Measurements from ENCODE around the gene UBA1. TPM values are rescaled to one million over a fixed set of nuclear protein-coding genes. Genes with fewer than 3 reads are reported as not detected.

The UBA1 gene
- total RNA-seq, 1 experiment from 2014 or later: 234 TPM

DNA sequence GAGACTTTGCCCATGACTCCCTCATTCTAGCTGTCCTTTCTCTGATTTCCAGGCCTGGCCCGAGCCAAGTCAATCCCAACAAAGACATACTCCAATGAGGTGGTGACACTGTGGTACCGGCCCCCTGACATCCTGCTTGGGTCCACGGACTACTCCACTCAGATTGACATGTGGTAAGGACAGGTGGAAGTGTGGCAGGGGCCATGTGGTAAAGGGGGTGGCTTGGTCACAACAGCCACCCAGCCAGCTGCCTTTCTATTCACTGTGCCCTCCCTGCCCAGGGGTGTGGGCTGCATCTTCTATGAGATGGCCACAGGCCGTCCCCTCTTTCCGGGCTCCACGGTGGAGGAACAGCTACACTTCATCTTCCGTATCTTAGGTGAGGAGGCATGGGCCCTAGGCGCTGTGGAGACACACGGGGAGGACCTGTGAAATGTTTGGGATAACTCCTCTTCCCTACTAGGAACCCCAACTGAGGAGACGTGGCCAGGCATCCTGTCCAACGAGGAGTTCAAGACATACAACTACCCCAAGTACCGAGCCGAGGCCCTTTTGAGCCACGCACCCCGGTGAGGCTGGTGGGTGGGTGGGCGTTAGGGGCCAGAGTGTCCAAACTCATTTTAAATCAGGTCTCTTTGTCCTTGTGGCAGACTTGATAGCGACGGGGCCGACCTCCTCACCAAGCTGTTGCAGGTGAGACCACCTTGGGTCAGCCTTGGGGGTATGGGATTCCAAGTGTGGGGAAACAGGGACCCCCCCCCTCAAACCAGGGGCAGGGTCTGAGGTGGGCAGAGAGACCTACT, 33.1 kb downstream of the UBA1 start:
- no TSS peak for BruUV-seq (replicated peaks)
- Mint-ChIP-seq H3K27me3 (ENCODE audit: unreplicated experiment) (no peaks in the 10 kb centered on the region), H3K4me1 (ENCODE audit: low read depth, unreplicated experiment) (peaks cover 15% of the 10 kb centered on the region), H3K36me3 (ENCODE audit: insufficient read depth, unreplicated experiment) (peaks cover 55% of the 10 kb centered on the region), H3K9me3 (ENCODE audit: low read depth, unreplicated experiment) (peaks cover 4% of the 10 kb centered on the region), H3K4me3 (ENCODE audit: low read depth, unreplicated experiment) (no peak overlapping the region), H3K27ac (ENCODE audit: unreplicated experiment) (no peak overlapping the region)
- CTCF ChIA-PET: no interaction called here
- TF ChIP-seq, protein P1, sequence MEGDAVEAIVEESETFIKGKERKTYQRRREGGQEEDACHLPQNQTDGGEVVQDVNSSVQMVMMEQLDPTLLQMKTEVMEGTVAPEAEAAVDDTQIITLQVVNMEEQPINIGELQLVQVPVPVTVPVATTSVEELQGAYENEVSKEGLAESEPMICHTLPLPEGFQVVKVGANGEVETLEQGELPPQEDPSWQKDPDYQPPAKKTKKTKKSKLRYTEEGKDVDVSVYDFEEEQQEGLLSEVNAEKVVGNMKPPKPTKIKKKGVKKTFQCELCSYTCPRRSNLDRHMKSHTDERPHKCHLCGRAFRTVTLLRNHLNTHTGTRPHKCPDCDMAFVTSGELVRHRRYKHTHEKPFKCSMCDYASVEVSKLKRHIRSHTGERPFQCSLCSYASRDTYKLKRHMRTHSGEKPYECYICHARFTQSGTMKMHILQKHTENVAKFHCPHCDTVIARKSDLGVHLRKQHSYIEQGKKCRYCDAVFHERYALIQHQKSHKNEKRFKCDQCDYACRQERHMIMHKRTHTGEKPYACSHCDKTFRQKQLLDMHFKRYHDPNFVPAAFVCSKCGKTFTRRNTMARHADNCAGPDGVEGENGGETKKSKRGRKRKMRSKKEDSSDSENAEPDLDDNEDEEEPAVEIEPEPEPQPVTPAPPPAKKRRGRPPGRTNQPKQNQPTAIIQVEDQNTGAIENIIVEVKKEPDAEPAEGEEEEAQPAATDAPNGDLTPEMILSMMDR (IDR thresholded peaks at IDR 0.05; ENCODE audit: unreplicated experiment): no peak
- no peak for DNase-seq
- intact Hi-C loops (cut with micrococcal nuclease; ENCODE audit: unreplicated experiment): no loop called here

DNA sequence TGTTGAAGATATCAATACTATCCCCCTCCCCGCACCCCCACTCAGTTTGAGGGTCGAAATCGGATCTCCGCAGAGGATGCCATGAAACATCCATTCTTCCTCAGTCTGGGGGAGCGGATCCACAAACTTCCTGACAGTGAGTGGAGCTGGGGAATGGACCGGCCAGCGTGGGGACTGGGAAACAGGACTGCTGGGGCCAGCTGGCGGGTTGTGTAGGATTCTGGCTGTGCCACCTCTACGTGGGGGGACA, 33.6 kb downstream of the UBA1 start:
- intact Hi-C loops (cut with micrococcal nuclease; ENCODE audit: unreplicated experiment): no loop called here
- Mint-ChIP-seq H3K9me3 (ENCODE audit: low read depth, unreplicated experiment) (peaks cover 4% of the 10 kb centered on the region), H3K4me3 (ENCODE audit: low read depth, unreplicated experiment) (no peak overlapping the region), H3K4me1 (ENCODE audit: low read depth, unreplicated experiment) (peaks cover 10% of the 10 kb centered on the region), H3K27me3 (ENCODE audit: unreplicated experiment) (no peaks in the 10 kb centered on the region), H3K27ac (ENCODE audit: unreplicated experiment) (no peak overlapping the region), H3K36me3 (ENCODE audit: insufficient read depth, unreplicated experiment) (peaks cover 57% of the 10 kb centered on the region)
- TF ChIP-seq, protein P1 (IDR thresholded peaks at IDR 0.05; ENCODE audit: unreplicated experiment): no peak
- no TSS peak for BruUV-seq (replicated peaks)
- DNase-seq: no peak
- CTCF ChIA-PET: no interaction called here

DNA sequence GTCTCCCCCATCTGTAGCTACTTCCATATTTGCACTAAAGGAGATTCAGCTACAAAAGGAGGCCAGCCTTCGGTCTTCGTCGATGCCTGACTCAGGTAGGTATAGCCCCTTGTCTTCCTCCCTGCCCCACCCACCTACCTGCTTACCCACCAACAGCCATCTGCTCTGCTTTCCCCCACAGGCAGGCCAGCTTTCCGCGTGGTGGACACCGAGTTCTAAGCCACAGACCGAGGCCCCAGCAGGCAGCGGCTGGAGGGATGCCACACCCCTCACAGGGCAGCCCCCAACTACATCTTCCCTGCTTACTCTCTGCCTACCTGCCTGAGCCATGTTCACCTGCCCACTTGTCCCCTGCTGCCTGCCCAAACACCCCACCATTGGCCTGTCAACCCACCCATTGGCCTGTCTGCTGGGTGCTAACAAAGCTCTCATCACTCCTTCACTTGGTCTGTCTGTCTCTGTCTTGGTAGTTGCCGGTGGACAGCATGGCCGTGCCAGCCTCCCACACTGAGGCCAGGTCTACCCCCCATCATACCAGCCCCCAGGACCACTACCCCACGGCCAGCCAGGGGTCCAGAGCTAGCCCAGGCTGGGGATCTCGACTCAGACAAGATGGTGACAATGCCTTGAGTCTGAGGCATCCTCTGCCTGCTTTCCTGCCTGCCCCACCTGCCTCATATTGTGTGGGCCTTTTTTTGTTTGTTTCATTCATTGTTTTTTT, 35.1 kb downstream of the UBA1 start:
- Mint-ChIP-seq H3K27me3 (ENCODE audit: unreplicated experiment) (no peaks in the 10 kb centered on the region), H3K4me3 (ENCODE audit: low read depth, unreplicated experiment) (no peak overlapping the region), H3K36me3 (ENCODE audit: insufficient read depth, unreplicated experiment) (peaks cover 61% of the 10 kb centered on the region), H3K27ac (ENCODE audit: unreplicated experiment) (peak overlapping the region; percentile 30), H3K4me1 (ENCODE audit: low read depth, unreplicated experiment) (peaks cover 9% of the 10 kb centered on the region), H3K9me3 (ENCODE audit: low read depth, unreplicated experiment) (peaks cover 4% of the 10 kb centered on the region)
- DNase-seq: no peak
- intact Hi-C loops (cut with micrococcal nuclease; ENCODE audit: unreplicated experiment): no loop called here
- BruUV-seq (replicated peaks): no TSS peak
- CTCF ChIA-PET: no interaction called here
- TF ChIP-seq, protein P1 (IDR thresholded peaks at IDR 0.05; ENCODE audit: unreplicated experiment): no peak

DNA sequence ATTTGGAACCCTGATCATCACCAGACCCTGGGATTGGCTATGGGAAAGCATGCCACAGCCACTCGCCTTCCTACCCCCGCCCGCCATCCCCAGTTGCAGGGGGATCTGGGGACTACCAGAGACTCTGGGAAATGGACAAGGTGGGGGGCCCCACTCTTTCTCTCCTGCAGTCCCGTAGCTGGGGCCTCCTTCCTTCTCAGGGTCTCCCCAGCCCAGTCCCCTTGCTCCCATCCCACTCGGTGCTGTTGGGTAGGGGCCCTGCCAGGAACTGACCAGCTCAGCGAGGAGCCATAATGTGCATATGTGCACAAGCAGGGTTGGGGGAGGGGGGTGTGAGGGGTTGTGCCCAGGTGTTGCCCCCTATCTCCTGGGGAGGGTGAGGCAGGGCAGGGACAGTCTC, 35.8 kb downstream of the UBA1 start:
- Mint-ChIP-seq H3K9me3 (ENCODE audit: low read depth, unreplicated experiment) (peaks cover 4% of the 10 kb centered on the region), H3K27ac (ENCODE audit: unreplicated experiment) (peak overlapping the region; percentile 83), H3K36me3 (ENCODE audit: insufficient read depth, unreplicated experiment) (peaks cover 65% of the 10 kb centered on the region), H3K4me3 (ENCODE audit: low read depth, unreplicated experiment) (no peak overlapping the region), H3K27me3 (ENCODE audit: unreplicated experiment) (no peaks in the 10 kb centered on the region), H3K4me1 (ENCODE audit: low read depth, unreplicated experiment) (peaks cover 9% of the 10 kb centered on the region)
- BruUV-seq (replicated peaks): no TSS peak
- DNase-seq: no peak
- intact Hi-C loops (cut with micrococcal nuclease; ENCODE audit: unreplicated experiment): no loop called here
- CTCF ChIA-PET: no interaction called here
- TF ChIP-seq, protein P1 (IDR thresholded peaks at IDR 0.05; ENCODE audit: unreplicated experiment): no peak
